HCT116 (cell line): Measurements from ENCODE around the gene DDOST. TPM values are rescaled to one million over a fixed set of nuclear protein-coding genes. Genes with fewer than 3 reads are reported as not detected.
"Not testable (repeated sequence)": the region's sequence is repeated elsewhere in the genome, so short reads cannot be mapped to it uniquely, and the experiment has no call there.

ENCODE experiments used
- ATAC-seq: fragments of 200-7000 bp; cut with Tn5 transposase; 2 replicates; pipeline ENCODE4 v1.9.1; 2020; ENCODE audit warnings: mild to moderate bottlenecking, moderate library complexity
- BruUV-seq: library from RNA; stranded (reverse); fragments of 400-500 nt; replicated peaks from 2 replicates; lab custom pipeline; 2021; lab: Mats Ljungman, UMichigan
- CTCF ChIA-PET: fragments of 300-600 bp; sonication (Branson Sonifier 250); formaldehyde crosslinking; loops from one replicate; lab custom pipeline; 2021; ENCODE audit warnings: antibody characterized with exemption; lab: Charles Lee
- POLR2A ChIA-PET: fragments of 300-600, 350-600 bp; sonication (Branson Sonifier 250); formaldehyde crosslinking; loops from one replicate; lab custom pipeline; 2021; ENCODE audit warnings: antibody characterized with exemption; lab: Charles Lee
- RAD21 ChIA-PET, 2 experiments: fragments of 300-600 bp; sonication (Branson Sonifier 250); formaldehyde crosslinking; loops; one replicate each; lab custom pipeline; 2023; ENCODE audit warnings: low total read pairs in 2 of 2; ENCODE audit not compliant: uncharacterized antibody in 2 of 2, unreplicated experiment in 2 of 2, low non-redundant PET in 1 of 2; lab: Charles Lee
- DNase-seq: peaks from one replicate; pipeline ENCODE4 v3.0.0-alpha.2; 2010; ENCODE audit warnings: low read depth, low spot score
- H2AFZ ChIP-seq: fragments of 200-600 bp; shearing (Covaris generic), sonication (generic); 2 replicates; pipeline ENCODE4 v1.6.1; 2017; ENCODE audit warnings: low read depth, mixed run types, mixed read lengths, antibody characterized with exemption, low read length; ENCODE audit not compliant: poor library complexity, severe bottlenecking
- H3K27ac ChIP-seq: 2 replicates; pipeline ENCODE4 v1.5.1; 2012; ENCODE audit warnings: low read depth, low read length
- H3K27me3 ChIP-seq: fragments of 200-600 bp; sonication (generic); 2 replicates; pipeline ENCODE4 v1.6.1; 2016; ENCODE audit warnings: mixed run types, low read length, mixed read lengths; ENCODE audit not compliant: insufficient read depth
- H3K36me3 ChIP-seq, 2 experiments: fragments of 200-500 bp in 1 of 2; fragments of 200-600 bp in 1 of 2; sonication (Bioruptor generic) in 1 of 2; sonication (generic) in 1 of 2; 2 replicates each; pipeline versions ENCODE4 v1.5.1 to v1.6.1; 2014 to 2016; ENCODE audit warnings: low read length in 2 of 2, inconsistent platforms in 1 of 2, mixed read lengths in 1 of 2, mixed run types in 1 of 2; ENCODE audit not compliant: insufficient read depth in 2 of 2, control insufficient read depth in 1 of 2
- H3K4me1 ChIP-seq, 2 experiments: fragments of 200-600 bp in 1 of 2; sonication (generic) in 1 of 2; 2 replicates each; pipeline versions ENCODE4 v1.5.1 to v1.6.1; 2012 to 2017; ENCODE audit warnings: low read length in 2 of 2, inconsistent platforms in 1 of 2, mild to moderate bottlenecking in 1 of 2, mixed read lengths in 1 of 2, mixed run types in 1 of 2, moderate library complexity in 1 of 2; ENCODE audit not compliant: insufficient read depth in 2 of 2, control insufficient read depth in 1 of 2
- H3K4me2 ChIP-seq: fragments of 200-600 bp; sonication (generic); 2 replicates; pipeline ENCODE4 v1.6.1; 2017; ENCODE audit warnings: mixed run types, low read length, mixed read lengths
- H3K4me3 ChIP-seq, 2 experiments: fragments of 200-600 bp in 1 of 2; sonication (generic) in 1 of 2; replicated peaks in 1 of 2; 2 replicates each; pipeline ENCODE4 v1.5.1; 2011 to 2016; ENCODE audit warnings: low read length in 2 of 2, control low read depth in 1 of 2, low read depth in 1 of 2, mild to moderate bottlenecking in 1 of 2, mixed read lengths in 1 of 2, mixed run types in 1 of 2
- H3K79me2 ChIP-seq: fragments of 200-600 bp; sonication (generic); 2 replicates; pipeline ENCODE4 v1.6.1; 2017; ENCODE audit warnings: mild to moderate bottlenecking, mixed run types, low read length, moderate library complexity, mixed read lengths; ENCODE audit not compliant: insufficient read depth
- H3K9ac ChIP-seq: fragments of 200-600 bp; sonication (generic); 2 replicates; pipeline ENCODE4 v1.6.1; 2016; ENCODE audit warnings: low read length, mixed read lengths
- H3K9me2 ChIP-seq: fragments of 200-600 bp; sonication (generic), shearing (Covaris generic); 2 replicates; pipeline ENCODE4 v1.6.1; 2017; ENCODE audit warnings: mixed run types, mild to moderate bottlenecking, moderate library complexity; ENCODE audit not compliant: insufficient read depth
- H3K9me3 ChIP-seq, 2 experiments: fragments of 200-500 bp in 1 of 2; fragments of 200-600 bp in 1 of 2; sonication (Bioruptor generic) in 1 of 2; sonication (generic) in 1 of 2; 2 replicates each; pipeline ENCODE4 v1.6.1; 2014 to 2017; ENCODE audit warnings: low read length in 2 of 2, mixed read lengths in 2 of 2, inconsistent platforms in 1 of 2, low read depth in 1 of 2, mild to moderate bottlenecking in 1 of 2, mixed run types in 1 of 2, moderate library complexity in 1 of 2; ENCODE audit not compliant: control insufficient read depth in 1 of 2, insufficient read depth in 1 of 2
- H4K20me1 ChIP-seq: fragments of 200-600 bp; sonication (generic), shearing (Covaris generic); 2 replicates; pipeline ENCODE4 v1.6.1; 2017; ENCODE audit warnings: mixed run types, mild to moderate bottlenecking, moderate library complexity; ENCODE audit not compliant: insufficient read depth
- ATF3 ChIP-seq: IDR thresholded peaks from 2 replicates; pipeline ENCODE4 v1.6.1; 2012
- EZH2 ChIP-seq: fragments of 200-600 bp; sonication (generic); IDR thresholded peaks from 2 replicates; pipeline ENCODE4 v1.6.1; 2017; ENCODE audit warnings: antibody characterized with exemption, mixed run types
- FOSL1 ChIP-seq: IDR thresholded peaks from 2 replicates; pipeline ENCODE4 v1.6.1; 2012; ENCODE audit warnings: low read depth
- JUND ChIP-seq: IDR thresholded peaks from 2 replicates; pipeline ENCODE4 v1.6.1; 2012
- MAX ChIP-seq: IDR thresholded peaks from 2 replicates; pipeline ENCODE4 v1.6.1; 2012
- REST ChIP-seq: IDR thresholded peaks from 2 replicates; pipeline ENCODE4 v1.6.1; 2012; ENCODE audit warnings: low read depth
- SP1 ChIP-seq: IDR thresholded peaks from 2 replicates; pipeline ENCODE4 v1.6.1; 2012; ENCODE audit warnings: low read depth
- TCF7L2 ChIP-seq: IDR thresholded peaks from 2 replicates; pipeline ENCODE4 v1.7.0; 2011; ENCODE audit warnings: borderline replicate concordance, inconsistent platforms; ENCODE audit not compliant: insufficient read depth, insufficient read length; ENCODE audit errors: extremely low read depth
- ZBTB33 ChIP-seq: IDR thresholded peaks from 2 replicates; pipeline ENCODE4 v1.6.1; 2011; ENCODE audit warnings: mild to moderate bottlenecking, low read length, moderate library complexity; ENCODE audit not compliant: insufficient replicate concordance; ENCODE audit errors: extremely low read depth
- ZFX ChIP-seq: fragments of 450-650 bp; IDR thresholded peaks from 2 replicates; pipeline ENCODE4 v1.6.1; 2017
- ZNF274 ChIP-seq: fragments of 200-500 bp; sonication (Bioruptor generic); IDR thresholded peaks from 2 replicates; pipeline ENCODE4 v1.6.1; 2014; ENCODE audit warnings: mild to moderate bottlenecking, low read depth, low read length, inconsistent platforms
- intact Hi-C: fragments of 100-400 bp; cut with micrococcal nuclease; formaldehyde crosslinking; loops from 2 replicates; pipeline ENCODE4 v1.10.0; 2022
- total RNA-seq: library from RNA; stranded (reverse); gene quantifications from one replicate; pipeline ENCODE4 v1.2.1, GENCODE V29; 2021; ENCODE audit not compliant: unreplicated experiment

DDOST gene
- total RNA-seq, 1 experiment from 2014 or later, result 387 TPM

GRCh38 chr1:20673626-20674025 is 12.5 kb upstream of the DDOST start:
- H3K4me1 ChIP-seq, POLR2A ChIA-PET, H3K9me3 ChIP-seq, H3K9me2 ChIP-seq, H3K27me3 ChIP-seq, RAD21 ChIA-PET, H3K4me2 ChIP-seq, H3K79me2 ChIP-seq, BruUV-seq, ATAC-seq, DNase-seq, H3K27ac ChIP-seq, intact Hi-C loops, H4K20me1 ChIP-seq, H3K36me3 ChIP-seq, H3K9ac ChIP-seq, CTCF ChIA-PET, H2AFZ ChIP-seq, H3K4me3 ChIP-seq: not testable (repeated sequence)

- no peak for DNase-seq
- no peak overlapping the region for H3K9ac ChIP-seq
- ChIA-PET RAD21 (no interaction called here), CTCF (no interaction called here), POLR2A (no interaction called here)
- no peaks in the 10 kb centered on the region for H3K9me3 ChIP-seq
- intact Hi-C loops, result no loop called here
- no peaks in the 10 kb centered on the region for H4K20me1 ChIP-seq
- H3K36me3 ChIP-seq, result no peaks in the 10 kb centered on the region
- H3K4me3 ChIP-seq, result no peak overlapping the region
- no peak overlapping the region for H3K27ac ChIP-seq
- ATAC-seq, result no peak
- H3K4me2 ChIP-seq, result no peak overlapping the region
- BruUV-seq, result no TSS peak
- no peaks in the 10 kb centered on the region for H3K27me3 ChIP-seq
- TF ChIP-seq MAX (no peak), ATF3 (no peak), REST (no peak), ZNF274 (no peak), SP1 (no peak), JUND (no peak), ZBTB33 (no peak), TCF7L2 (no peak), FOSL1 (no peak), ZFX (no peak), EZH2 (no peak)
- H3K79me2 ChIP-seq, result no peaks in the 10 kb centered on the region
- H2AFZ ChIP-seq, result no peak overlapping the region
- H3K9me2 ChIP-seq, result no peaks in the 10 kb centered on the region
- H3K4me1 ChIP-seq, result no peaks in the 10 kb centered on the region
These were observed 11.1 kb upstream of the DDOST start for GRCh38 chr1:20672265-20672632.
